Left colon (tissue), 2 donors: Measurements from ENCODE around the gene WDR81. TPM values are rescaled to one million over a fixed set of nuclear protein-coding genes. Genes with fewer than 3 reads are reported as not detected.
A peak's percentile ranks its signal among the peaks of the same experiment; 100 is the strongest.

ENCODE experiments used
- ATAC-seq: fragments of 200-7000 bp; cut with Tn5 transposase; one replicate; pipeline ENCODE4 v1.9.1; 2020; ENCODE audit warnings: mild to moderate bottlenecking, moderate library complexity
- DNase-seq, 2 donors: peaks; one replicate each; pipeline ENCODE4 v3.0.0-alpha.2; 2020
- intact Hi-C, 2 donors: fragments of 100-400 bp; cut with DNase I in 1 of 2; cut with micrococcal nuclease in 1 of 2; formaldehyde crosslinking; loops; one replicate each; pipeline versions ENCODE4 v1.11.2 to v1.14.0; 2022; cut with DNase I, micrococcal nuclease
- total RNA-seq, 2 donors: library from RNA; stranded (reverse); fragmentation: NEBNext Ultra II Directional; extraction: Animal tissue kit (Norgen Biotek cat#: 25700); gene quantifications; one replicate each; pipeline ENCODE4 v1.2.1, GENCODE V29; 2021
- donor health status: DM: no; HTN: no; CAD: no.
- donor health status: DM: yes; HTN: yes; CAD: no.

The WDR81 gene
- total RNA-seq, 2 donors from 2014 or later, result 16.1 to 23.4 TPM

DNA sequence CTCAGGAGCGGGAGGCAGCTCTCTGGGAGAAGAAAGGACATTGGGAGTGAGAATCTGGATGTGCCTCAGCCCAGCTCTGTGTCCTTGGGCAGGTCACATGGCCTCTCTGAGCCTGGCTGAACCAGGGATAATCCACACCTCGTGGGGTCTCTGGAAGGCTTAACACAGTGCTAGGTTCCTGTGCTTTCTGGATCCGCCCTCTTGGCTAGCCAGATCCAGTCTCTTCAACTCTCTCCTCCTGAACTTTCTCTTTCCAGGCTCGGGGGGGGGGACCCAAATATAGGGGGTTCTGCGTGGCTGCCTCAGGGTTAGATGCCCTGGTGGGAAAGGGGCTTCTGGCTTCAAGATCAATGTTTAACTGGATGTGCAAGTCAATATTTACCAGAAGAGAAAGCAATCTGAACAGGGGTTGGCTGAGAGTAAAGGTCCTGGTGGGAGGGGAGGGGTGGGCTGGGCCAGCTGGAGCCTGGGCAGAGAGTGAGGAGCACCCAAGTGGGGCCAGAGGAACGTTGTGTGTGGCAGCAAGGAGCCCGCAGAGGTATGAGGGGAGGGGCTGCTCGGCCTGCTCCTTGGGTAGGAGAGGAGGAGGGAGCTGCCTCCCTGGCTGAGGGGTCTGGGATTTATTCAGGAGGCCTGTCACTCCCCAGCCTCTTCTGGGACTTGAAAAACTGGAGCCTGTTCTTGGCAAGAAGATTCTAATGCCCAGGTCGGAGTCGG is 18.0 kb downstream of the WDR81 start, which contains the start of gene SERPINF2:
Gene SERPINF2, plus strand, starts transcription at position 501 of the 717 bp plus-strand sequence. CDS start 2,125 bp downstream, outside the sequence.
- no peak for DNase-seq
- intact Hi-C loops, result no loop called here
- ATAC-seq, result no peak

DNA sequence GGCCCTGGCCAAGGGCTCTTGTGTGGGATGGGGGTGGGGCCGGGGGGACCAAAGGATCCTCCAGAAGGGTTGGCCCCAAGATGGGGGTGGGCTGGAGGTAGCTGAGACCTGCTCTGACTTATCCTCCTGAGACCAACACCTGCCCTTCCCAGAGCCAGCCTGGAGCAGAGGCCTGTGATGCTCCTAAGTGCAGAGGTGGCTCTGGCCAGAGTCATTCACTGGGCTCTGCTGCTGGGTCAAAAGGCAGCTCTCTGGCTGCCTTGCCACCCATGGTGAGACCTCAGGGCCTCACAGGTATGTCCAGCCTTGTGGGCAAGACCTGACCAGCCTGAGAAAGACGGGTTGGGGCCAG is 18.6 kb downstream of the WDR81 start:
- no peak for DNase-seq
- no peak for ATAC-seq
- intact Hi-C loops, result no loop called here

DNA sequence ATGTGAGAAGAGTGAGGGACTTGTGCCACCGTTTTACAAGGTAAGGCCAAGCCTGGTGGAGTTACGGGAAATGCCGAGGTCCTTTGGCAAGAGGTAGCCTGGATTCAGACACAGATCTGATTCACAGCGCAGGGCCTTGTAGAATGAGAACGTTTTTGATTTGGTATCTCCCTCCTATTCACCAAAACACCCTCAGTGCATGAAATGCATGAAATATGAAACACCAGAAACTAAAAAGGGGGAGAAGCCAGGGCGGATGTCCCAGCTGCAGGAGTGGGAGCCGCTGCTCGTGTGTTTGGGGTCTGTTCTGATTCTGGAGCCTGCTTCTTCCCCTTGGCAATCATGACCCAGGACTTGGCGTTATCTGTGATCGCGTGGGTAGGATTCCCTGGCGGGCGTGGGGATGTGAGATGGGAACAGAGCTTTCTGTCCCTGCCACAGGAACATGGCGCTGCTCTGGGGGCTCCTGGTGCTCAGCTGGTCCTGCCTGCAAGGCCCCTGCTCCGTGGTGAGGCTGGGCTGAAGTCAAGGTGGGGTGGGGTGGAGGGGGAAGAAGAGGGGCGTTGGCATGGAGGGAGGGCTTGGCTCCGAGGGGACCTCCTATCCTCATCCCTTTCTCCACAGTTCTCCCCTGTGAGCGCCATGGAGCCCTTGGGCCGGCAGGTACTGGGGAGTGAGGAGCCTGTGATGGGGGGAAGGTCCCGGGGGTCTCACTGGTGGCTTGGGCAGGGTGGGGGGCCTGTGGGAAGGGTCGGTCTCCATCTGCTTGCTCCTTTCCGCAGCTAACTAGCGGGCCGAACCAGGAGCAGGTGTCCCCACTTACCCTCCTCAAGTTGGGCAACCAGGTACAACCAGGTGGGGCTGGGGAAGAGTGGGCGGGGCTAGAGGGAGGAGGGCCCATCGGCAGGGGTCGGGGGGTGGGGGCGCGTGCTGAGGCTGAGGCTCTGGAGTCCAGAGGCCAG is 20.3 kb downstream of the WDR81 start:
- intact Hi-C loops, result no loop called here
- DNase-seq (no peak), ATAC-seq (no peak)

DNA sequence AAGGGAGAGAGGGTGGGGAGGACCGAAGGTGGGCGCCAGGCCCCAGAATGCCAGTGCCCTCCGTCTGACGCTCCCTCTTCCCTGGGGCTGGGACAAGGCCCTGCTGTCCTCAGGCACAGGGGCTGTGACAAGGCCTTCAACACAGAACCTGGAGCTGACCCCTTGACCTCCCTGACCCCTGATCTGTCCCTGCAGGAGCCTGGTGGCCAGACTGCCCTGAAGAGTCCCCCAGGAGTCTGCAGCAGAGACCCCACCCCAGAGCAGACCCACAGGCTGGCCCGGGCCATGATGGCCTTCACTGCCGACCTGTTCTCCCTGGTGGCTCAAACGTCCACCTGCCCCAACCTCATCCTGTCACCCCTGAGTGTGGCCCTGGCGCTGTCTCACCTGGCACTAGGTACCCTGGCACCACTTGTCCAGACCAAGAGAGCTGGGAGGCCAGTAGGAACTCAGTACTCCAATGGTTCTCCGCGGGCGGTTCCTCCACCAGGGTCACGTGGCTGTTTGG is 21.1 kb downstream of the WDR81 start:
- ATAC-seq (no peak), DNase-seq (no peak)
- intact Hi-C loops, result no loop called here

DNA sequence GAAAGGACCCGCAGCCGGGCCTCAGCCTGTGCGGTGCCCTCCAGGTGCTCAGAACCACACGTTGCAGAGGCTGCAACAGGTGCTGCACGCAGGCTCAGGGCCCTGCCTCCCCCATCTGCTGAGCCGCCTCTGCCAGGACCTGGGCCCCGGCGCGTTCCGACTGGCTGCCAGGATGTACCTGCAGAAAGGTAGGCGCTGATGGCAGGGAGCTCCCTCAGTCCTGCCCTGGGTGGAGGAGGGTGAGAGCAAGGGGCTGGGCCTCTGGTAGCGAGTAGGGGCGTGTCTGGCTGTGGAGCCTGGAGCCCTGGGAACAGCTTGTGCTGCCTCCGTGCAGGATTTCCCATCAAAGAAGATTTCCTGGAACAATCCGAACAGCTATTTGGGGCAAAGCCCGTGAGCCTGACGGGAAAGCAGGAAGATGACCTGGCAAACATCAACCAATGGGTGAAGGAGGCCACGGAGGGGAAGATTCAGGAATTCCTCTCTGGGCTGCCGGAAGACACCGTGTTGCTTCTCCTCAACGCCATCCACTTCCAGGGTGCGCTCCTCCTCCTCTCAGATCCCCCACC is 22.6 kb downstream of the WDR81 start:
- DNase-seq (peak; percentile 66 to 85), ATAC-seq (peak; percentile 92)
- intact Hi-C loops, result no loop called here

DNA sequence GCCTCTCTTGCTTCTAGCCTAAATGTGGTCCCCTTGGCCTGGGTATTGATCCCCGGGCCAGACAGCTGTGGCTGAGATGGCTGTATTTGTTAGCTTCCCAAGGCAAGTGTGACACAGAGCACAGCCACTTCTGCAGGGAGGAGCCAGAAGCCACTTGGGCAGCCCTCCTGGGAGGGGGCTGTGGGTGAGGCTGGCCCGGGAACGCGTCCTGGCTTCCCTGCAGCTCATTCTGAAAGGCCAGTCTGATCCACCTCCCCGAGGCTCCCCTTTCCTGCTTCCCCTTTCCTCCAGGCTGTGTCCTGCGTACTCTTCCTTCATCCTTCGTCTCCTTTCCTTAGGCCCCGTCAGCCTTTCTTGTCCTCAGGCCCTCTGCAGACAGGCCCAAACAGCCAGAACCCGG is 26.1 kb downstream of the WDR81 start:
- intact Hi-C loops, result no loop called here
- no peak for DNase-seq
- no peak for ATAC-seq

DNA sequence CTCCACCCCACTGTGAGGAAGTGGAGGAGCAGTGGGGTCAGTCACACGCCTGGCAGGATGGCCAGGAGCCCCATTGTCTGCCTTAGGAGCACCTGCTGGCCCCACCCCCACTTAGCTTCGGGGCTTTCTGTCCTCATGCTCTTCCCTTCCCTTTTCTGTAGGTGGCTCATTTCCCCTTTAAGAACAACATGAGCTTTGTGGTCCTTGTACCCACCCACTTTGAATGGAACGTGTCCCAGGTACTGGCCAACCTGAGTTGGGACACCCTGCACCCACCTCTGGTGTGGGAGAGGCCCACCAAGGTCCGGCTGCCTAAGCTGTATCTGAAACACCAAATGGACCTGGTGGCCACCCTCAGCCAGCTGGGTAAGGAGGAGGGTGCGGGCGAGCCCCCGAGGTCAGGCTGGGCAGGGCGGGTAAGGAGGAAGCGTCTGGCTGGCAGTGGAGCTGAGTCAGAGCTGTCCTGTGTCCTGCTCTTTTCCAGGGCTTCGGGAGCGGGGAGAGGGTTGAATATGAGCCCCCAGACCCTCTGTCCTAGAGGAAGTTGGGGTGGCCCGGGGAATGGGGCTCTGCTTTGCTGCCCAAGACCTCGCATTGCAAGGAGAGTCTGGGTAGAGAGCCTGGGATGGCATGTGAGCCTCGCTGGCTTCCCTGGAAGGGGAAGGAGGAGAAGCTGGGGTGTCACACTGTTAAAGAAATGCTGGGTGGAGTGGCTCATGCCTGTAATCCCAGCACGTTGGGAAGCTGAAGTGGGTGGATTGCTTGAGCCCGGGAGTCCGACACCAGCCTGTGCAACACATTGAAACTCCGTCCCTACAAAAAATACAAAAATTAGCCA is 28.1 kb downstream of the WDR81 start:
- DNase-seq (peak; percentile 66 to 69), ATAC-seq (peak; percentile 92)
- intact Hi-C loops, result no loop called here

DNA sequence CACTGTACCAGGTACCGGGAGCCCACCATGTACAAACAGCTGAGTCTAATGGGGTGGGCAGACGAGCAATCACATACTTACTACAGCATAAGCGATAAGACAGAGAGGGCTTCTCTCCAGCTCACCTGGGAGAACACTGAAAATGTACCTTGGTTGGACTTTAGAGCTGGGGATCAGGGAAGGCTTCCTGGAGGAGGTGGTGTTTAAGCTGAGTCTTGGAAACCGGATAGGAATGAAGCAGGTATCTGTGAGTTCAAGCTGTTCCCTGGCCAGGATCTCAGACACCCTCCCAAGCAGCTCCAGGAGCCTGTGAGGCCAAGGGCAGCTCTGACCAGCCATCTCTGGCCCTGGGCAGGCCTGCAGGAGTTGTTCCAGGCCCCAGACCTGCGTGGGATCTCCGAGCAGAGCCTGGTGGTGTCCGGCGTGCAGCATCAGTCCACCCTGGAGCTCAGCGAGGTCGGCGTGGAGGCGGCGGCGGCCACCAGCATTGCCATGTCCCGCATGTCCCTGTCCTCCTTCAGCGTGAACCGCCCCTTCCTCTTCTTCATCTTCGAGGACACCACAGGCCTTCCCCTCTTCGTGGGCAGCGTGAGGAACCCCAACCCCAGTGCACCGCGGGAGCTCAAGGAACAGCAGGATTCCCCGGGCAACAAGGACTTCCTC is 29.4 kb downstream of the WDR81 start:
- ATAC-seq (no peak), DNase-seq (no peak)
- intact Hi-C loops, result no loop called here

DNA sequence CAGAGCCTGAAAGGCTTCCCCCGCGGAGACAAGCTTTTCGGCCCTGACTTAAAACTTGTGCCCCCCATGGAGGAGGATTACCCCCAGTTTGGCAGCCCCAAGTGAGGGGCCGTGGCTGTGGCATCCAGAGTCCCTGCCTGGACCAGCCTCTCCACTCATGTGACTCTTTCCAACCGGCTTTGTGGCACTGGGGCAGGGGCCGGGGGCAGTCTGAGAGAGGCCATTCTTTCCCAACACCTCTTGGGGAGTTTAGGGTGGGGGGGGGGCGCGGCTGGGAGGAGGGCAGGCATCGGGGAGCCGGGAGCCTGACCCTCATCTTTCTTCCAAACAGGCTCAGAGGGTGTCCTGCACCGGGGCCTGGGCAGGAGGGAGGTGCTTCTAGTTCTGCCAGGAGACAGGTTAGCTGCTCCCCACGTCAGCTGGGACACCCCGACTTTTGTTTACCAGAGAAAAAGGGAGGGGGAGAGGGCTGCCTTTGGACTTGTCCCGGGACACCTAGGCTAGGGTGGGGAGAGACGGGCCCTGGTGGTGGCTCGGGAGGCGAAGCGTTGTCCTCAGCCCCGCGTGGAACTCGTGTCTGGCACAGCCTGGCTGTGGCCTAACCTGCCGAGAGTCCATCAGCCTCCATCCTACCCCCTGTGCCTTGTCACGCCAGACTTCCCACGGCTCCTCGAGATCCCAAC is 30.1 kb downstream of the WDR81 start:
- no peak for DNase-seq
- ATAC-seq, result no peak
- intact Hi-C loops, result no loop called here

DNA sequence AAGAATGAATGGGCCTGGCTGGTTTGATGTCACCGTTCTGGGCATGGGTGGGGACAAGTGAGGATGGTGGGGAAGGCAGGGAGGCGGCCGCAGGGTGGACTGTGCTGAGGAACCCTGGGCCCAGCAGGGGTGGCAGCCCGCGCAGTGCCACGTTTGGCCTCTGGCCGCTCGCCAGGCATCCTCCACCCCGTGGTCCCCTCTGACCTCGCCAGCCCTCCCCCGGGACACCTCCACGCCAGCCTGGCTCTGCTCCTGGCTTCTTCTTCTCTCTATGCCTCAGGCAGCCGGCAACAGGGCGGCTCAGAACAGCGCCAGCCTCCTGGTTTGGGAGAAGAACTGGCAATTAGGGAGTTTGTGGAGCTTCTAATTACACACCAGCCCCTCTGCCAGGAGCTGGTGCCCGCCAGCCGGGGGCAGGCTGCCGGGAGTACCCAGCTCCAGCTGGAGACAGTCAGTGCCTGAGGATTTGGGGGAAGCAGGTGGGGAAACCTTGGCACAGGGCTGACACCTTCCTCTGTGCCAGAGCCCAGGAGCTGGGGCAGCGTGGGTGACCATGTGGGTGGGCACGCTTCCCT is 30.8 kb downstream of the WDR81 start:
- no peak for DNase-seq
- intact Hi-C loops, result no loop called here
- no peak for ATAC-seq

DNA sequence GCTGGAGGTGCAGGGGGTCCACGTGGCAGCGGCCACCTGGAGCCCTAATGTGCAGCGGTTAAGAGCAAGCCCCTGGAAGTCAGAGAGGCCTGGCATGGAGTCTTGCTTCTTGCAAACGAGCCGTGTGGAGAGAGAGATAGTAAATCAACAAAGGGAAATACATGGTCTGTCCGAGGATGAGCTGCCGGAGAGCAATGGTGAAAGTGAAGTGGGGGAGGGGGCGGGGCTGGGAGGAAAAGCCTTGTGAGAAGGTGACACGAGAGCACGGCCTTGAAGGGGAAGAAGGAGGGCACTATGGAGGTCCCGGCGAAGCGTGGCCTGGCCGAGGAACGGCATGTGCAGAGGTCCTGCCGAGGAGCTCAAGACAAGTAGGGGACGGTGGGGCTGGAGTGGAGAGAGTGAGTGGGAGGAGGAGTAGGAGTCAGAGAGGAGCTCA is 31.3 kb downstream of the WDR81 start:
- ATAC-seq, result no peak
- DNase-seq, result no peak
- intact Hi-C loops, result no loop called here

DNA sequence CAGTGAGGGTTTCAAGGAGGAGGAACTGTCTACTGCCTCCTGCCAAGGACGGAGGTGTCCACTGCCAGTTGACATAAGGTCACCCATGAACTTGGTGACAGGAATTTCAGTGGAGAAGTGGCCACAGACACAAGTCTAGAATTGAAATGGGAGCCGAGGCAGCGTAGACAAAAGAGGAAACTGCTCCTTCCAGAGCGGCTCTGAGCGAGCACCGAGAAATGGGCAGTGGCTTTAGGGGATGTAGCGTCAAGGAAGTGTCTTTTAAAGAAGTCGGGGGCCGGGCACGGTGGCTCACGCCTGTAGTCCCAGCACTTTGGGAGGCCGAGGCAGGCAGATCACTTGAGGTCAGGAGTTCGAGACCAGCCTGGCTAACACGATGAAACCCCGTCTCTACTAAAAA is 34.3 kb downstream of the WDR81 start:
- ATAC-seq (no peak), DNase-seq (no peak)
- intact Hi-C loops, result no loop called here

DNA sequence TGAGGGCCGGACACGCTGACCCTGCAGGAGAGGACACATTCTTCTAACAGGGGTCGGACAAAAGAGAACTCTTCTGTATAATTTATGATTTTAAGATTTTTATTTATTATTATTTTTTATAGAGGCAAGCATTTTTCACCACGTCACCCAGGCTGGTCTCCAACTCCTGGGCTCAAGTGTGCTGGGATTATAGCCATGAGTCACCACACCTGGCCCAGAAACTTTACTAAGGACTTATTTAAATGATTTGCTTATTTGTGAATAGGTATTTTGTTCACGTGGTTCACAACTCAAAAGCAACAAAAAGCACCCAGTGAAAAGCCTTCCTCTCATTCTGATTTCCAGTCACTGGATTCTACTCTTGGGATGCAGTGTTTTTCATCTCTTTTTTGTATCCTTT is 35.0 kb downstream of the WDR81 start:
- ATAC-seq (no peak), DNase-seq (no peak)
- intact Hi-C loops, result no loop called here

DNA sequence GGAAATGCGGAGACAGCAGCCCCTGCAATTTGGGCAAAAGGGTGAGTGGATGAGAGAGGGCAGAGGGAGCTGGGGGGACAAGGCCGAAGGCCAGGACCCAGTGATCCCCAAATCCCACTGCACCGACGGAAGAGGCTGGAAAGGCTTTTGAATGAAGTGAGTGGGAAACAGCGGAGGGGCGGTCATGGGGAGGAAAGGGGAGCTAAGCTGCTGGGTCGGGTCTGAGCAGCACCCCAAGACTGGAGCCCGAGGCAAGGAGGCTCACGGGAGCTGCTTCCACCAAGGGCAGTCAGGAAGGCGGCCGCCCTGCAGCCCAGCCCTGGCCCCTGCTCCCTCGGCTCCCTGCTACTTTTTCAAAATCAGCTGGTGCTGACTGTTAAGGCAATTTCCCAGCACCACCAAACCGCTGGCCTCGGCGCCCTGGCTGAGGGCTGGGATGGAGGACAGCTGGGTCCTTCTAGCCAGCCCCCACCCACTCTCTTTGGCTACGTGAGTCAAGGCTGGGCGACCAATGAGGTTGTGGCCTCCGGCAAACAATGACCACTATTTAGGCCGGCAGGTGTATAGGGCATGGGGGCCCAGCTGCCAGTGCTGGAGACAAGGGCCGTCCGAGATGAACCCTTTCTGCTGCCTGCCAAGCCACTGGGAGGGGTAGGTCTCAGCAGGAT is 37.9 kb downstream of the WDR81 start:
- intact Hi-C loops, result no loop called here
- DNase-seq, result peak in 1 of 2 donors; percentile 37
- ATAC-seq, result peak; percentile 4

DNA sequence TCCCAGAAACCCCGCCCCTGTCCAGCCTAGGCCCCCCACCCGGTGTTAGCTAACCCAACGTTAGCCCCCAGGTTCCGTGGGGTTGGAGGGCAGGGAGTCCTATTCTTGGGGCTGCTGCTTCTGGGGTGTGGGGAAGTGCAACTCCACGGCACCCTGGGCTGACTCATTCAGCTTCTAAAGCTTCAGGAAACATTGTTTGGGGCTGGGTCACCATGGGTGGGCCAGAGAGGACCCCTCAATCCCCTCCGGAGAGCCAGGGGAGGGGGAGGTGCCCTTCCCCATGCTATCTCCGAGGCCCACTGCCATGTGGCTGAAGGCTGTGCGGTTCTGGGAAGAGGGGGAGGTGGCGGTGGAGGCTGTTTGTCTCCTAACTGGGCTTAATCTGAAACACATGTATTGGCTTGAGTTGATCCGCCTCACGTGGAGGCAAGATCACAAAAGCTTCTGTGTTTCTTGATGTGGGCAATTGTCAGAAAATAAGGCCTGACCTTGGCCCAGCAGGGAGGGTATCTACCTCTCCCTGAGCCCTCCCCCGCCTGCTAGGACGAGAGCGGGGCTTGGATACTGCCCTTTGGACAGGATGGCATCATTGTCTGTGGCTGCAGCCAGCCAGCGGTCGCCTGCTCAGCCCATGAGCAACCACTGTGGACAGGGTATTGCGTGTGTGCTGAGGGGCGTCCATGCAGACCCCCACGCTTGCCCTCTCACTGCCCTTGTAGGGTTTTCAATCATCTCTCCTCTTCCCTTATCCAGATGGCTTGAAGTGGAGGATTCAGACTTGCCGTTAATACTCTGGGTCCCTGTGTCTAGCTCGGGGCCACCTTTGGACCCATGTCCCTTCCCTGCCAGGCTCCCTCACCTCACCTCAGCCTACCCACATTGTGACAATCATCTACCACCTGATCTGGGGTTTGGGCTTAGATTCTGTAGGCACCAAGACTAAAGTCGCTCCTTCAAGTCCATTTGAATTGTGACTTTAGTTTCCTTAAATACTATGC is 38.7 kb downstream of the WDR81 start:
- peak; percentile 21 for ATAC-seq
- intact Hi-C loops, result no loop called here
- no peak for DNase-seq

DNA sequence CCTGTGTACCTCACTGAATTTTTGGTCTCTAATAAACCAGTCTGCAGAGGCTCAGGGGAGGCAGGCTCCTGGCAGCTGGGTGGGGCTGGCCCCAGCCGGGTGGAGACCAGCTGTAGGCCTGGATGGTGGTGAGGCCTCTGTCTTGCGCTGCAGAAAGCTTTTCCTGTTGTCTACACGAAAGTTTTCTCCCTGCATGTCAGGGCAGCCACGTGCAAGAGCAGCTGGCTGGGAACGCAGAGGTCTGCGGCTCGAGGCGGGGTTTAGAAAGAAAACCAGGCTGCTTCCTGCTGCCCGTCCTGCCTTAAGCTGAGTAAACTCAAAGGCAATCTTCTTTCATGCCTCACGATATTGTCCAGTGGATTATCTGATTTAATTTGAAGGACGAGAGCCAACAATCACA is 39.8 kb downstream of the WDR81 start:
- DNase-seq (peak; percentile 71), ATAC-seq (peak; percentile 83)
- intact Hi-C loops, result no loop called here
